Gastrocnemius medialis (tissue), 4 donors: ENCODE measurements around the gene HPCAL1.

Experiments used
- POLR2A ChIP-seq, 2 donors: fragments of 450-650 bp; IDR thresholded peaks; one replicate each; pipeline ENCODE4 v1.6.1; 2017; ENCODE audit warnings: antibody characterized with exemption in 2 of 2, mild to moderate bottlenecking in 2 of 2, moderate library complexity in 2 of 2
- TF ChIP-seq, protein P1 (sequence below), 5 experiments: fragments of 450-650 bp in 3 of 5; fragments of 200-600 bp in 2 of 5; sonication (generic) in 2 of 5; IDR thresholded peaks in 4 of 5; conservative IDR thresholded peaks in 1 of 5; 1 replicate in 4 of 5; 2 replicates in 1 of 5; pipeline ENCODE4 v1.5.1; 2016 to 2019; ENCODE audit warnings: antibody characterized with exemption in 5 of 5, mild to moderate bottlenecking in 3 of 5, moderate library complexity in 3 of 5

DNA sequence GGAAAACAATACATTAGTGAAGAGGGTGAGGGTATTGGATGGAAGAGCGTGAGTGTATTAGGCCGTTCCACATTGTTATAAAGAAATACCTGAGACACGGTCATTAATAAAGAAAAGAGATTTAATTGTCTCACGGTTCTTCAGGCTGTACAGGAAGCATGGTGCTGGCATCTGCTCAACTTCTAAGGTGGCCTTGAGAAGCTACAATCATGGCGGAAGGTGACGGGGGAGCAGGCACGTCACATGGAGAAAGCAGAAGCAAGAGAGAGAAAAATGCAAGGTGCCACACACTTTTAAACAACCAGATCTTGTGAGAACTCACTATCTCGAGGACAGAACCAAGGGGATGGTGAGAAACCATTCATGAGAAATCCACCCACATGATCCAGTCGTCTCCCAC is 18.2 kb downstream of the HPCAL1 start:
- no peak for TF ChIP-seq POLR2A (IDR thresholded peaks at IDR 0.05)
- TF ChIP-seq, protein P1, sequence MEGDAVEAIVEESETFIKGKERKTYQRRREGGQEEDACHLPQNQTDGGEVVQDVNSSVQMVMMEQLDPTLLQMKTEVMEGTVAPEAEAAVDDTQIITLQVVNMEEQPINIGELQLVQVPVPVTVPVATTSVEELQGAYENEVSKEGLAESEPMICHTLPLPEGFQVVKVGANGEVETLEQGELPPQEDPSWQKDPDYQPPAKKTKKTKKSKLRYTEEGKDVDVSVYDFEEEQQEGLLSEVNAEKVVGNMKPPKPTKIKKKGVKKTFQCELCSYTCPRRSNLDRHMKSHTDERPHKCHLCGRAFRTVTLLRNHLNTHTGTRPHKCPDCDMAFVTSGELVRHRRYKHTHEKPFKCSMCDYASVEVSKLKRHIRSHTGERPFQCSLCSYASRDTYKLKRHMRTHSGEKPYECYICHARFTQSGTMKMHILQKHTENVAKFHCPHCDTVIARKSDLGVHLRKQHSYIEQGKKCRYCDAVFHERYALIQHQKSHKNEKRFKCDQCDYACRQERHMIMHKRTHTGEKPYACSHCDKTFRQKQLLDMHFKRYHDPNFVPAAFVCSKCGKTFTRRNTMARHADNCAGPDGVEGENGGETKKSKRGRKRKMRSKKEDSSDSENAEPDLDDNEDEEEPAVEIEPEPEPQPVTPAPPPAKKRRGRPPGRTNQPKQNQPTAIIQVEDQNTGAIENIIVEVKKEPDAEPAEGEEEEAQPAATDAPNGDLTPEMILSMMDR (IDR thresholded peaks at IDR 0.05 in 4 of 5, conservative IDR thresholded peaks at IDR 0.05 in 1 of 5): no peak
